OCI-LY1 (cell line): Measurements from ENCODE around the gene CARD8.

Experiments
- EZH2 ChIP-seq: fragments of 200-600 bp; sonication (generic), shearing (Covaris generic); IDR thresholded peaks from 2 replicates; pipeline ENCODE4 v1.8.0; 2017; ENCODE audit warnings: borderline replicate concordance, mixed run types, mild to moderate bottlenecking, antibody characterized with exemption, low read length, moderate library complexity, mixed read lengths
- TF ChIP-seq, protein P1 (sequence below): fragments of 200-600 bp; sonication (generic), shearing (Covaris generic); IDR thresholded peaks from 2 replicates; pipeline ENCODE4 v1.5.1; 2017; ENCODE audit warnings: mild to moderate bottlenecking, antibody characterized with exemption, low read length, moderate library complexity, mixed read lengths

DNA sequence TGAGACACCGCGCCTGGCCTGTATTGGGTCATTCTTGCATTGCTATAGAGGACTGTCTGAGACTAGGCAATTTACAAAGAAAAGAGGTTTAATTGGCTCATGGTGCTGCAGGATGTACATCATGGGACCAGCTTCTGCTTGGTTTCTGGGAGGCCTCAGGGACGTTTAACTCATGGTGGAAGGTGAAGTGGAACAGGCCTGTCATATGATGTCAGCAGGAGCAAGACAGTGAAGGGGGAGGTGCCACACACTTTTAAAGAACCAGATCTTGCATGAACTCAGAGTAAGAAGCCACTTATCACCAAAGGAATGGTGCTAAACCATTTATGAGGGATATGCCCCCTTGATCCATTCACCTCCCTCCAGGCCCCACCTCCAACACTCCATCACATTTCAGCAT, 18.7 kb downstream of the CARD8 start:
- TF ChIP-seq, protein P1, sequence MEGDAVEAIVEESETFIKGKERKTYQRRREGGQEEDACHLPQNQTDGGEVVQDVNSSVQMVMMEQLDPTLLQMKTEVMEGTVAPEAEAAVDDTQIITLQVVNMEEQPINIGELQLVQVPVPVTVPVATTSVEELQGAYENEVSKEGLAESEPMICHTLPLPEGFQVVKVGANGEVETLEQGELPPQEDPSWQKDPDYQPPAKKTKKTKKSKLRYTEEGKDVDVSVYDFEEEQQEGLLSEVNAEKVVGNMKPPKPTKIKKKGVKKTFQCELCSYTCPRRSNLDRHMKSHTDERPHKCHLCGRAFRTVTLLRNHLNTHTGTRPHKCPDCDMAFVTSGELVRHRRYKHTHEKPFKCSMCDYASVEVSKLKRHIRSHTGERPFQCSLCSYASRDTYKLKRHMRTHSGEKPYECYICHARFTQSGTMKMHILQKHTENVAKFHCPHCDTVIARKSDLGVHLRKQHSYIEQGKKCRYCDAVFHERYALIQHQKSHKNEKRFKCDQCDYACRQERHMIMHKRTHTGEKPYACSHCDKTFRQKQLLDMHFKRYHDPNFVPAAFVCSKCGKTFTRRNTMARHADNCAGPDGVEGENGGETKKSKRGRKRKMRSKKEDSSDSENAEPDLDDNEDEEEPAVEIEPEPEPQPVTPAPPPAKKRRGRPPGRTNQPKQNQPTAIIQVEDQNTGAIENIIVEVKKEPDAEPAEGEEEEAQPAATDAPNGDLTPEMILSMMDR, result no peak
- no peak for TF ChIP-seq EZH2
